K562 (cell line): Measurements from ENCODE around the gene ERAS.

ENCODE experiments used
- CBFB ChIP-seq: sonication (generic); formaldehyde crosslinking; IDR thresholded peaks from 2 replicates; pipeline ENCODE4 v1.4.0; 2020; ENCODE audit warnings: mild to moderate bottlenecking, missing genetic modification reagents
- CCAR2 ChIP-seq: fragments of 200-400 bp; formaldehyde crosslinking; IDR thresholded peaks from 2 replicates; pipeline ENCODE4 v1.6.1; 2017; ENCODE audit warnings: mild to moderate bottlenecking, low read depth, low read length
- CHD2 ChIP-seq: IDR thresholded peaks from 2 replicates; pipeline ENCODE4 v1.6.1; 2011; ENCODE audit warnings: low read depth, low read length
- GATAD2A ChIP-seq: fragments of 450-650 bp; IDR thresholded peaks from 2 replicates; pipeline ENCODE4 v1.6.1; 2017
- KAT8 ChIP-seq: fragments of 450-650 bp; IDR thresholded peaks from 2 replicates; pipeline ENCODE4 v1.6.1; 2016; ENCODE audit warnings: low read depth, mild to moderate bottlenecking
- SIN3B ChIP-seq: fragments of 450-650 bp; IDR thresholded peaks from 2 replicates; pipeline ENCODE4 v1.6.1; 2017; ENCODE audit warnings: low read depth, mild to moderate bottlenecking, moderate library complexity
- TBP ChIP-seq: optimal IDR thresholded peaks from 2 replicates; pipeline ENCODE3; 2011; ENCODE audit warnings: low read depth, low read length, improper control_type of control experiment
- TF ChIP-seq, protein P1 (sequence below): IDR thresholded peaks from 3 replicates; pipeline ENCODE4 v1.6.1; 2011; ENCODE audit warnings: borderline replicate concordance, mild to moderate bottlenecking; ENCODE audit not compliant: insufficient read length, insufficient read depth
- TF ChIP-seq, protein P2 (sequence below), 3 experiments: IDR thresholded peaks in 2 of 3; conservative IDR thresholded peaks in 1 of 3; 2 replicates each; pipeline ENCODE4 v1.5.1; 2011 to 2012; ENCODE audit warnings: low read length in 3 of 3, mild to moderate bottlenecking in 3 of 3, control low read depth in 2 of 3, improper control_type of control experiment in 1 of 3, inconsistent platforms in 1 of 3, low read depth in 1 of 3, mixed read lengths in 1 of 3, moderate library complexity in 1 of 3; ENCODE audit not compliant: insufficient read depth in 2 of 3
- TF ChIP-seq, protein P3 (sequence below): fragments of 200-600 bp; sonication (generic); IDR thresholded peaks from one replicate; pipeline ENCODE4 v1.6.1; 2012; ENCODE audit warnings: mild to moderate bottlenecking, low read depth, low read length, inconsistent platforms

DNA sequence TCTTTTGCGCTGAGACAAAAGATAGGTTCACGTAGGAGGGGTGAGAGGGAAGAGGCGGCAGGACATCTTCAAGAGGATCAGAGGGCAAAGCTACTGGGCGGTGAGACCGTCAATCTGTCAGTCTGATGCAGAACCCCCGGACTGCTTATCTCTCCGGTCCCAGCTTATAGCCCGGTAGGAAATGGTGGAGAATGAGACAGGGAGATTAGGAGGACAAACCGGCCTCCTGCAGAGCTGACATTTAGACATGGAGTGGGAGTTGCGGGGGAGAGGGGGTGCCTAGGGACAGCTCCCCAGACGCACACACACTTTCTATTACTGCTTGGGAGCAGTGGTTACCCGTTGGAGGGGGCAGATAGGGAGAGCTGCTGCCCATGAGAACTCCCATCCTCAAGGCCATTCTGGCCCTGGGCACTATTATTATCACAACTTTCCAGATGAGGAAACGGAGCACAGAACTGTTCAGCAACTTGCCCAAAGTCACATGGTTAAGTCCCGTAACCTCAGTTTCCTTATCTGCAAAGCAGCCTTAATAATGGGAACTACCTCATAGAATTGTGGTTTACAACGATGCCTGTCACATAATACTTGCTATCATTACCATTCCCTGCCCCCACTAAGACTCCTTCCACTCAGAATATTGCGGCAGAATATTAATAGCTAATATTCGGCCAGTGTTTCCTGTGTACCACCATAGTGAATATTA, 25.6 kb upstream of the ERAS start:
- TF ChIP-seq CCAR2 (0 out of 2 replicates have a peak, but pooled peaks have one; percentile 45), SIN3B (no peak), KAT8 (no peak), GATAD2A (peak; percentile 61), CBFB (peak; percentile 49; the same call in 1 of the 2 replicates), TBP (peak; percentile 62), CHD2 (peak; percentile 29; the same call in 1 of the 2 replicates)
- TF ChIP-seq, protein P1, sequence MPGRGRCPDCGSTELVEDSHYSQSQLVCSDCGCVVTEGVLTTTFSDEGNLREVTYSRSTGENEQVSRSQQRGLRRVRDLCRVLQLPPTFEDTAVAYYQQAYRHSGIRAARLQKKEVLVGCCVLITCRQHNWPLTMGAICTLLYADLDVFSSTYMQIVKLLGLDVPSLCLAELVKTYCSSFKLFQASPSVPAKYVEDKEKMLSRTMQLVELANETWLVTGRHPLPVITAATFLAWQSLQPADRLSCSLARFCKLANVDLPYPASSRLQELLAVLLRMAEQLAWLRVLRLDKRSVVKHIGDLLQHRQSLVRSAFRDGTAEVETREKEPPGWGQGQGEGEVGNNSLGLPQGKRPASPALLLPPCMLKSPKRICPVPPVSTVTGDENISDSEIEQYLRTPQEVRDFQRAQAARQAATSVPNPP = no peak
- TF ChIP-seq, protein P2, sequence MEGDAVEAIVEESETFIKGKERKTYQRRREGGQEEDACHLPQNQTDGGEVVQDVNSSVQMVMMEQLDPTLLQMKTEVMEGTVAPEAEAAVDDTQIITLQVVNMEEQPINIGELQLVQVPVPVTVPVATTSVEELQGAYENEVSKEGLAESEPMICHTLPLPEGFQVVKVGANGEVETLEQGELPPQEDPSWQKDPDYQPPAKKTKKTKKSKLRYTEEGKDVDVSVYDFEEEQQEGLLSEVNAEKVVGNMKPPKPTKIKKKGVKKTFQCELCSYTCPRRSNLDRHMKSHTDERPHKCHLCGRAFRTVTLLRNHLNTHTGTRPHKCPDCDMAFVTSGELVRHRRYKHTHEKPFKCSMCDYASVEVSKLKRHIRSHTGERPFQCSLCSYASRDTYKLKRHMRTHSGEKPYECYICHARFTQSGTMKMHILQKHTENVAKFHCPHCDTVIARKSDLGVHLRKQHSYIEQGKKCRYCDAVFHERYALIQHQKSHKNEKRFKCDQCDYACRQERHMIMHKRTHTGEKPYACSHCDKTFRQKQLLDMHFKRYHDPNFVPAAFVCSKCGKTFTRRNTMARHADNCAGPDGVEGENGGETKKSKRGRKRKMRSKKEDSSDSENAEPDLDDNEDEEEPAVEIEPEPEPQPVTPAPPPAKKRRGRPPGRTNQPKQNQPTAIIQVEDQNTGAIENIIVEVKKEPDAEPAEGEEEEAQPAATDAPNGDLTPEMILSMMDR (IDR thresholded peaks at IDR 0.05 in 2 of 3, conservative IDR thresholded peaks at IDR 0.05 in 1 of 3; ENCODE audit: insufficient read depth in 2 of 3, low read depth in 1 of 3, low read length in 3 of 3) = no peak
- TF ChIP-seq, protein P3, sequence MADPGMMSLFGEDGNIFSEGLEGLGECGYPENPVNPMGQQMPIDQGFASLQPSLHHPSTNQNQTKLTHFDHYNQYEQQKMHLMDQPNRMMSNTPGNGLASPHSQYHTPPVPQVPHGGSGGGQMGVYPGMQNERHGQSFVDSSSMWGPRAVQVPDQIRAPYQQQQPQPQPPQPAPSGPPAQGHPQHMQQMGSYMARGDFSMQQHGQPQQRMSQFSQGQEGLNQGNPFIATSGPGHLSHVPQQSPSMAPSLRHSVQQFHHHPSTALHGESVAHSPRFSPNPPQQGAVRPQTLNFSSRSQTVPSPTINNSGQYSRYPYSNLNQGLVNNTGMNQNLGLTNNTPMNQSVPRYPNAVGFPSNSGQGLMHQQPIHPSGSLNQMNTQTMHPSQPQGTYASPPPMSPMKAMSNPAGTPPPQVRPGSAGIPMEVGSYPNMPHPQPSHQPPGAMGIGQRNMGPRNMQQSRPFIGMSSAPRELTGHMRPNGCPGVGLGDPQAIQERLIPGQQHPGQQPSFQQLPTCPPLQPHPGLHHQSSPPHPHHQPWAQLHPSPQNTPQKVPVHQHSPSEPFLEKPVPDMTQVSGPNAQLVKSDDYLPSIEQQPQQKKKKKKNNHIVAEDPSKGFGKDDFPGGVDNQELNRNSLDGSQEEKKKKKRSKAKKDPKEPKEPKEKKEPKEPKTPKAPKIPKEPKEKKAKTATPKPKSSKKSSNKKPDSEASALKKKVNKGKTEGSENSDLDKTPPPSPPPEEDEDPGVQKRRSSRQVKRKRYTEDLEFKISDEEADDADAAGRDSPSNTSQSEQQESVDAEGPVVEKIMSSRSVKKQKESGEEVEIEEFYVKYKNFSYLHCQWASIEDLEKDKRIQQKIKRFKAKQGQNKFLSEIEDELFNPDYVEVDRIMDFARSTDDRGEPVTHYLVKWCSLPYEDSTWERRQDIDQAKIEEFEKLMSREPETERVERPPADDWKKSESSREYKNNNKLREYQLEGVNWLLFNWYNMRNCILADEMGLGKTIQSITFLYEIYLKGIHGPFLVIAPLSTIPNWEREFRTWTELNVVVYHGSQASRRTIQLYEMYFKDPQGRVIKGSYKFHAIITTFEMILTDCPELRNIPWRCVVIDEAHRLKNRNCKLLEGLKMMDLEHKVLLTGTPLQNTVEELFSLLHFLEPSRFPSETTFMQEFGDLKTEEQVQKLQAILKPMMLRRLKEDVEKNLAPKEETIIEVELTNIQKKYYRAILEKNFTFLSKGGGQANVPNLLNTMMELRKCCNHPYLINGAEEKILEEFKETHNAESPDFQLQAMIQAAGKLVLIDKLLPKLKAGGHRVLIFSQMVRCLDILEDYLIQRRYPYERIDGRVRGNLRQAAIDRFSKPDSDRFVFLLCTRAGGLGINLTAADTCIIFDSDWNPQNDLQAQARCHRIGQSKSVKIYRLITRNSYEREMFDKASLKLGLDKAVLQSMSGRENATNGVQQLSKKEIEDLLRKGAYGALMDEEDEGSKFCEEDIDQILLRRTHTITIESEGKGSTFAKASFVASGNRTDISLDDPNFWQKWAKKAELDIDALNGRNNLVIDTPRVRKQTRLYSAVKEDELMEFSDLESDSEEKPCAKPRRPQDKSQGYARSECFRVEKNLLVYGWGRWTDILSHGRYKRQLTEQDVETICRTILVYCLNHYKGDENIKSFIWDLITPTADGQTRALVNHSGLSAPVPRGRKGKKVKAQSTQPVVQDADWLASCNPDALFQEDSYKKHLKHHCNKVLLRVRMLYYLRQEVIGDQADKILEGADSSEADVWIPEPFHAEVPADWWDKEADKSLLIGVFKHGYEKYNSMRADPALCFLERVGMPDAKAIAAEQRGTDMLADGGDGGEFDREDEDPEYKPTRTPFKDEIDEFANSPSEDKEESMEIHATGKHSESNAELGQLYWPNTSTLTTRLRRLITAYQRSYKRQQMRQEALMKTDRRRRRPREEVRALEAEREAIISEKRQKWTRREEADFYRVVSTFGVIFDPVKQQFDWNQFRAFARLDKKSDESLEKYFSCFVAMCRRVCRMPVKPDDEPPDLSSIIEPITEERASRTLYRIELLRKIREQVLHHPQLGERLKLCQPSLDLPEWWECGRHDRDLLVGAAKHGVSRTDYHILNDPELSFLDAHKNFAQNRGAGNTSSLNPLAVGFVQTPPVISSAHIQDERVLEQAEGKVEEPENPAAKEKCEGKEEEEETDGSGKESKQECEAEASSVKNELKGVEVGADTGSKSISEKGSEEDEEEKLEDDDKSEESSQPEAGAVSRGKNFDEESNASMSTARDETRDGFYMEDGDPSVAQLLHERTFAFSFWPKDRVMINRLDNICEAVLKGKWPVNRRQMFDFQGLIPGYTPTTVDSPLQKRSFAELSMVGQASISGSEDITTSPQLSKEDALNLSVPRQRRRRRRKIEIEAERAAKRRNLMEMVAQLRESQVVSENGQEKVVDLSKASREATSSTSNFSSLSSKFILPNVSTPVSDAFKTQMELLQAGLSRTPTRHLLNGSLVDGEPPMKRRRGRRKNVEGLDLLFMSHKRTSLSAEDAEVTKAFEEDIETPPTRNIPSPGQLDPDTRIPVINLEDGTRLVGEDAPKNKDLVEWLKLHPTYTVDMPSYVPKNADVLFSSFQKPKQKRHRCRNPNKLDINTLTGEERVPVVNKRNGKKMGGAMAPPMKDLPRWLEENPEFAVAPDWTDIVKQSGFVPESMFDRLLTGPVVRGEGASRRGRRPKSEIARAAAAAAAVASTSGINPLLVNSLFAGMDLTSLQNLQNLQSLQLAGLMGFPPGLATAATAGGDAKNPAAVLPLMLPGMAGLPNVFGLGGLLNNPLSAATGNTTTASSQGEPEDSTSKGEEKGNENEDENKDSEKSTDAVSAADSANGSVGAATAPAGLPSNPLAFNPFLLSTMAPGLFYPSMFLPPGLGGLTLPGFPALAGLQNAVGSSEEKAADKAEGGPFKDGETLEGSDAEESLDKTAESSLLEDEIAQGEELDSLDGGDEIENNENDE = no peak
